Measurements from ENCODE around the gene OR13C2. TPM values are rescaled to one million over a fixed set of nuclear protein-coding genes. Genes with fewer than 3 reads are reported as not detected.
"Not testable (repeated sequence)": the region's sequence is repeated elsewhere in the genome, so short reads cannot be mapped to it uniquely, and the experiment has no call there.

OR13C2 gene, protein sequence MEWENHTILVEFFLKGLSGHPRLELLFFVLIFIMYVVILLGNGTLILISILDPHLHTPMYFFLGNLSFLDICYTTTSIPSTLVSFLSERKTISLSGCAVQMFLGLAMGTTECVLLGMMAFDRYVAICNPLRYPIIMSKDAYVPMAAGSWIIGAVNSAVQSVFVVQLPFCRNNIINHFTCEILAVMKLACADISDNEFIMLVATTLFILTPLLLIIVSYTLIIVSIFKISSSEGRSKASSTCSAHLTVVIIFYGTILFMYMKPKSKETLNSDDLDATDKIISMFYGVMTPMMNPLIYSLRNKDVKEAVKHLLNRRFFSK
- total RNA-seq, result 1 to 10 TPM in 1 of 4 donors, not detected in 3; 2.4 TPM

DNA sequence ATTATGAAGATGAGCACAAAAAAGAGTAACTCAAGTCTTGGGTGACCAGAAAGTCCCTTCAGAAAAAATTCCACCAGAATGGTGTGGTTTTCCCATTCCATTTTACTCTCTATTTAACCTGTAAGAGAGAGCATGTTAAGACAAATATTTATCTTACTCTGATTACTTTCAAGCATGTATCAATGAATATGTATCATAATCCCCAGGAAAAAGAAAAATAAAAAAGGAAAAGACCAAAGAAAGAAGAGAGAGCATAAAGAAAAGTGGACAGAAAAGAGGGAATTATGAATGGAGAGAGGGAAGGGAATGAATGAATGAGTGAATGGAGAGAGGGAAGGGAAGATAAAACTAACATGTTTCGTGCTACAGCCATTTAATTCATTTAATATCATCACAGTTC, at the start of gene OR13C2:
OR13C2 (minus strand) TSS at position 101 of the 400 bp plus-strand sequence; CDS start at position 101, 0 bp downstream.
- H3K4me3 ChIP-seq (replicated peaks in 1 of 3); H3K27me3 ChIP-seq; H3K9me3 ChIP-seq; H3K27ac ChIP-seq; H3K4me1 ChIP-seq; DNase-seq; intact Hi-C loops (cut with DNase I); H3K36me3 ChIP-seq: not testable (repeated sequence)
- 79% methylated on average over 1 of the region's 1 CpG for WGBS, 2 donors

DNA sequence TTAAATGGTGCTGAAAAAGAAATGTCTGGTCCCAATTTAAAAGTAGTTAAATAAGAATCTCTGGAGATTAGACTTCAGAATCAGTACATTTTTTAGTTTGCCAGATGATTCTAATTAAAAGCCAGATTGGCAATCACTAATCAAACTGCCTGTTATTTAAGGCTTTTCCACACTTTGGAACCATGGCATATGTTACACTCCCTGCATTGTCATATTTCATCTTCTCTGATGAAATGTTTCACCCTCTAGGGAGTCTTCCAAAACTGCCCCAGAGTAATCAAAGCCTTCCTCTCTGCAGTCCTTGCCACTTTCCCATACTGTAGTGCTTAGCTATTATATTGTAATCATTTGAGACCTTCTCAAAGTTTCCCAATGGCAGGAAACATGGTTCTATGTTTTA, 30.0 kb upstream of the OR13C2 start:
- TF ChIP-seq POLR2A (IDR thresholded peaks at IDR 0.05) (no peak), CTCF (IDR thresholded peaks at IDR 0.05) (no peak)
- H3K27me3 ChIP-seq, result no peaks in the 10 kb centered on the region
- intact Hi-C loops (cut with DNase I), result no loop called here

DNA sequence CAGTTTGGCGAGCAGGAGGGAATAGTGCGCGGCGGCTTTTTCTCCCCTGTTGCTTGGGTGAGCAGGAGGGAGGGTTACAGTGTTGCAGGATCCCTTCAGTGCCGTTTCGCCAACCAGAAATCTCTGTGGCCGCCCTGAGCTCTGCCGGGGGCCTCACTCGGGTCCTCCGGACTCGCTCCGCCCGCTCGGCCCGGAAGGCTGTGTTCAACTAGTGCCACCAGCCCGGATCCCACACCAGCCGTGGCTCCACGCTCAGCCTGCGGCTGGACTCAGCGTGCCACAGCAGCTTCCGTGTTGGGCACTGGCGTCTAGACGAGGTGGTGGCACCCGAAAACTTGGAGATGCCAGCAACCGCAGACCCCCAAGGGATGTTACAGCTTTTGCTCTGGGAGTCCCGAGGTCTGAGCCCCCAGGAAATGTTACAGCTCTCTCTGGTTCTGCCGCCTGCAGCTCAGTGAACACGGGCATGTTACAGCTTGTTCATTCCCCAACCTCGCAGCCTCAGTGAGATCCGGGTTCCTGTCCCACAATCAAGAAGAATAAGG, 28.6 kb upstream of the OR13C2 start:
- Histone ChIP-seq H3K27ac (no peak overlapping the region), H3K27me3 (no peaks in the 10 kb centered on the region), H3K4me1 (no peaks in the 10 kb centered on the region), H3K9me3 (no peaks in the 10 kb centered on the region), H3K36me3 (no peaks in the 10 kb centered on the region), H3K4me3 (replicated peaks in 1 of 3) (no peak overlapping the region)
- WGBS, 2 donors, result 95% methylated on average over 23 to 29 of the region's 30 CpGs
- no peak for DNase-seq
- TF ChIP-seq POLR2A (IDR thresholded peaks at IDR 0.05) (no peak), CTCF (IDR thresholded peaks at IDR 0.05) (no peak)
- intact Hi-C loops (cut with DNase I), result no loop called here

More for the DNA sequence above, 30.0 kb upstream of the OR13C2 start:
- Histone ChIP-seq H3K4me1 (no peaks in the 10 kb centered on the region), H3K9me3 (no peaks in the 10 kb centered on the region), H3K4me3 (replicated peaks in 1 of 3) (no peak overlapping the region), H3K36me3 (no peaks in the 10 kb centered on the region), H3K27ac (no peak overlapping the region)
- no peak for DNase-seq

- not testable (repeated sequence) for H3K27ac ChIP-seq, DNase-seq
Observed at GRCh38 chr9:104625964-104626363, 20.5 kb upstream of the OR13C2 start.

DNA sequence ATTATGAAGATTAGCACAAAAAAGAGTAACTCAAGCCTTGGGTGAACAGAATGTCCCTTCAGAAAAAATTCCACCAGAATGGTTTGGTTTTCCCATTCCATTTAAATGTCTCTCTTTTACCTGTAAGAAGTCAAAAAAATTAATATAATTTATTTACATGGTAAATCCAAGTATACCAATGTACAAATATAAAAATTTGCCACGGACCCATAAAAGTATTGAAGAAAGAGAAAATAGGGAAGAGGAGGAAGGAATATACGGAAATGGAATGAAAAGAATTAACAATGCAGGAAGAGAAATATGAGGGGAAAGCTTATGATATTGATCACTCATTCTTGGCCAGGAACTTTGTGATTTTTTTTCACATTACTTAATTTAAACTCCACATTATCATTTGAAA, 12.7 kb upstream of the OR13C2 start, which contains the start of gene OR13C9:
OR13C9 (minus strand) TSS at position 101 of the 400 bp plus-strand sequence; CDS start at position 101, 0 bp downstream.
- H3K36me3 ChIP-seq, result no peaks in the 10 kb centered on the region
- H3K9me3 ChIP-seq, result no peaks in the 10 kb centered on the region
- no peak for DNase-seq
- no peaks in the 10 kb centered on the region for H3K27me3 ChIP-seq
- WGBS, 2 donors, result 68 to 80% methylated on average over 2 of the region's 2 CpGs
- H3K4me1 ChIP-seq, result no peaks in the 10 kb centered on the region
- intact Hi-C loops (cut with DNase I), result no loop called here
- TF ChIP-seq CTCF (IDR thresholded peaks at IDR 0.05) (no peak), POLR2A (IDR thresholded peaks at IDR 0.05) (no peak)
- no peak within 1 kb of the TSS for H3K4me3 ChIP-seq (replicated peaks in 1 of 3)
- no peak within 1 kb of the TSS for H3K27ac ChIP-seq

More at GRCh38 chr9:104625964-104626363, 20.5 kb upstream of the OR13C2 start:
- H3K4me3 ChIP-seq (replicated peaks in 1 of 3); H3K36me3 ChIP-seq; intact Hi-C loops (cut with DNase I); H3K9me3 ChIP-seq; H3K27me3 ChIP-seq; H3K4me1 ChIP-seq: not testable (repeated sequence)

GRCh38 chr9:104617418-104617817, 12.0 kb upstream of the OR13C2 start:
- no peak for TF ChIP-seq POLR2A (IDR thresholded peaks at IDR 0.05)
- no peak for TF ChIP-seq CTCF (IDR thresholded peaks at IDR 0.05)
- no peak overlapping the region for H3K4me3 ChIP-seq (replicated peaks in 1 of 3)
- no peaks in the 10 kb centered on the region for H3K36me3 ChIP-seq
- H3K27me3 ChIP-seq, result no peaks in the 10 kb centered on the region
- no peak overlapping the region for H3K27ac ChIP-seq
- intact Hi-C loops (cut with DNase I), result no loop called here
- H3K9me3 ChIP-seq, result no peaks in the 10 kb centered on the region
- no peak for DNase-seq
- no peaks in the 10 kb centered on the region for H3K4me1 ChIP-seq
